T-helper 2 cell treated with Interferon-gamma antibody and Interleukin-4, amounts not matched to agents 100 ng/mL and 5 ng/mL, for 36 hours (primary cell): ENCODE results near the gene CALML4. TPM values are rescaled to one million over a fixed set of nuclear protein-coding genes. Genes with fewer than 3 reads are reported as not detected.
"Not testable (repeated sequence)": the region's sequence is repeated elsewhere in the genome, so short reads cannot be mapped to it uniquely, and the experiment has no call there.

ENCODE experiments used
- intact Hi-C: fragments of 100-400 bp; cut with micrococcal nuclease; formaldehyde crosslinking; loops from one replicate; pipeline ENCODE4 v1.15.1; 2023
- total RNA-seq: library from RNA; stranded (reverse); gene quantifications from 2 replicates; pipeline ENCODE4 v1.2.3, GENCODE V29; 2022

The CALML4 gene
- total RNA-seq: 15.1 and 15.4 TPM in 2 replicates

DNA sequence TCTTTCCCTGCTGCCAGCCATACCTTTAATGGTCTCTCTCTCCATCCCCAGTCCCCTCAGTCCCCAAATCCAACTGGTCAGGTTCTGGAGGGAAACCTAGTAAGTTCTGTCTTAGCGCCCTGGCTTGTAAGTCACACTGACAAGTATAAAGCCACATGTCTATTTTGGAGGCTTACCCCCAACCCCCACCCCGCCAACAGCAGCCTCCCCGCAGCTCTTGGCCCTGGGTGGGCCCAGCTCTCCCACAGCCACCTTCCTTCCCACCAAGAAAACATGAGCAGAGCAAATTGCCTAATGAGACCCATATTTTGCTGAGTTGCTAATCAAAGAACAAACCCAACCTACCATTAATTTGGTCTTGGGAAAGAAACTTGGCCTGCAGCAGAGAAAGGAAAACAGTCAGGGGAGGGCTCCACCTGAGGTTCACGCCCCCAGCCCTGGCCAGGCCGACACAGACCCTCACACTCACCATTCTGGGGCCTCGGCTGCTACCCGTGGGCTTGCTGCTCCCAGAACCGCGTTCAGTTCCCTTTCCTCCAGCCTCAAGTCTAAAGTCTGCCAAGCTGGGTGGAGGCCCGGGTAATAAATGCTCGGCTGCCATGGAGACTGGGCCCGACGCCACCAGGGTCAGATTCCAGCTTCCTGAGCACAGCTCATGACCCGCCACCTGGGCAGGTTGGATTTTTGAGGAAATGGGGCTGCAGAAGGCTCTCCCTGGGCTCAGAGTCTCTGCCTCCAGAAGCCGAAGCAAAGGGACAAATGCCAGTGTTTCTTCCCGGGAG lies at the start of gene CALML4:
Gene CALML4, minus strand, starts transcription at position 557 of the 782 bp plus-strand sequence. Its CDS starts 85 bp downstream, at position 472.
- intact Hi-C loops: no loop called here

- intact Hi-C loops: loop anchor here (1.0 to 10.0 kb wide), 3 partner anchors 53 to 422 kb away; no protein-coding TSS in a partner anchor
Observed at GRCh38 chr15:68252925-68253534, 47.9 kb upstream of the CALML4 start.

DNA sequence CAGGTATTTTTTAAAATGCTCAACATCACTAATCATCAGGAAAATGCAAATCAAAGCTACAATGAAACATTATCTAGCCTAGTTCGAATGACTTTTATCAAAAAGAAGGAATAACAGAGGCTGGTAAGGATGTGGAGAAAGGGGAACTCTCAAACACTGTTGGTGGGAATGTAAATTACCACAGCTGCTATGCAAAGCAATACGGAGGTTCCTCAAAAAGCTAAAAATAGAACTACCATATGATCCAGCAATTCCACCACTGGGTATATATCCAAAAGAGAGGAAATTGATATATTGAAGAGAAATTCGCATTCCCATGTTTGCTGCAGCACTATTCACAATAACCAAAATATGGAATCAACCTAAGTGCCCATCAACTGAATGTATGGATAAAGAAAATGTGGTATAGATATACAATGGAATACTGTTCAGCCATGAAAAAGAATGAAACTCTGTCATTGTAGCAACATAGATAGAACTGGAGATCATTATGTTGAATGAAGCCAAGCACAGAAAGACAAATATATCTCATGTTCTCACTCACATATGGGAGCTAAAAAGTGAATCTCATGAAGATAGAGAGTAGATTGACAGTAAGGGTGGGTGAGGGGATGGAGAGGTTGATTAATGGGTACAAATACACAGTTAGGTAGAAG lies 44.1 kb upstream of the CALML4 start:
- intact Hi-C loops: no loop called here

- intact Hi-C loops: no loop called here
Observed at GRCh38 chr15:68244235-68244634, 39.1 kb upstream of the CALML4 start.

- intact Hi-C loops: no loop called here
Observed at GRCh38 chr15:68241088-68241935, 36.2 kb upstream of the CALML4 start.

- intact Hi-C loops: no loop called here
Observed at GRCh38 chr15:68239025-68239424, 33.9 kb upstream of the CALML4 start.

DNA sequence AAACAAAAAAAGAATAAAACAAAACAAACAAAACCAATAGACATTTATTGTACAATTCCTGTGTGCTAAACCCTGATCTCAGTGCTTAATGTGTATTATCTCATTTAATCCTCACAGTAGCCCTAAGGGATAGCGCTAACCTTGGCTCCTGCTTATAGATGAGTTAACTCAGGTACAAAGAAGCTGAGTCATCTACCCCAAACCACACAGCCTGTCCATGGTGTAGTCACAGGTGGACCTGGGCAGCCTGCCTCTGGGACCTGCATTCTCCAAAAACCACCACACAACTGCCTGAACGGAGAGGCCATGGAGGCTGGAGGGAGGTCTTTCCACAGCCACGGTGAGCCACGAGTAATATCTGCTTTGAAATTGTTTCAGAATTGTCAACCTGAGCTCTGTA lies 29.9 kb upstream of the CALML4 start:
- intact Hi-C loops: no loop called here

DNA sequence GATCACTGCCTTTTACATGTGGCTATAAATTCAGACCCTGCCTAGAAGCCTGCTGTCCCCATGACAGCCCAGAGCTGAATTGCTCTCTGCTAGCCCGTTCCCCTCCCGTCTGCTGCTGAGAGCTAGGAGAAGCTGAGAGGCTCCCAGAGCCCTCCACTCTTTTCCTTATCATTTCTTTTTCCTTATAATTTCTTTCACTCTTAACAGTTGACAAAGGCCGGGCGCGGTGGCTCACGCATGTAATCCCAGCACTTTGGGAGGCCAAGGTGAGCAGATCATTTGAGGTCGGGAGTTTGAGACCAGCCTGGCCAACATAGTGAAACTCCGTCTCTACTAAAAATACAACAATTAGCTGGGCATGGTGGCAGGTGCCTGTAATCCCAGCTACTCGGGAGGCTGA lies 29.4 kb upstream of the CALML4 start:
- intact Hi-C loops: not testable (repeated sequence)

GRCh38 chr15:68234060-68234459 lies 28.9 kb upstream of the CALML4 start:
- intact Hi-C loops: no loop called here

DNA sequence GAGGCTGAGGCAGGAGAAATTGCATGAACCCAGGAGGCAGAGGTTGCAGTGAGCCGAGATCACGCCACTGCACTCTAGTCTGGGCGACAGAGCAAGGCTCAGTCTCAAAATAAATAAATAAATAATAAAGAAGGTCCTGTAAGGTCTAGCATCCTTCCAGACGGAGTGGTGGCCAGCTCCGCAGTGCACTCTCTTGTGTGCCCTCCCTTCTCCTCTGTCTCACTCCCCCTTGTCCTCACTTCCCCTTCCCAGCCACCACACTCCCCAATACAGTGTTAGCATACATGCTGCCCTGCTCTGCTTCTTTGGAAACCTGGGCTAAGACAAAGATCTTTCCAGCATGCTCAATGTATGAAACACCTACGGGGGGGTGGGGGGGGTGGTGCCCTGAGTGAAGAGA lies 27.8 kb upstream of the CALML4 start:
- intact Hi-C loops: no loop called here

DNA sequence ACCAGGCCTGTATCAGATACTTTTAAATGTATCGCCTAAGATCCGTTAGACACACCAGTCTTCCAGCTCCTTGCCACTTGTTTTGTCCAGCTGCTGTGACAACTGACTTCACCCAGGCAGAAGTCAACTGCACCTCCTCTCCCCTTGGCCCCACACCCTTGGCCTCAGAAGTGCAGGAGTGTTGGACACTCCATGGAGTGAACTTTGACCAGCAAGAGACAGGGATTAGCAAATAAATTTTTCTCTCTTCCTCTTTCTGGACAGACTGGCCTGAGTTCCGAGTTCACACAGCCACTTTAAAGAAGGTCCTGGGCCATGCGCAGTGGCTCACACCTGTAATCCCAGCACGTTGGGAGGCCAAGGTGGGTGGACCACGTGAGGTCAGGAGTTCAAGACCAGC lies 27.3 kb upstream of the CALML4 start:
- intact Hi-C loops: no loop called here

- intact Hi-C loops: no loop called here
Observed at GRCh38 chr15:68231102-68231818, 26.1 kb upstream of the CALML4 start.

DNA sequence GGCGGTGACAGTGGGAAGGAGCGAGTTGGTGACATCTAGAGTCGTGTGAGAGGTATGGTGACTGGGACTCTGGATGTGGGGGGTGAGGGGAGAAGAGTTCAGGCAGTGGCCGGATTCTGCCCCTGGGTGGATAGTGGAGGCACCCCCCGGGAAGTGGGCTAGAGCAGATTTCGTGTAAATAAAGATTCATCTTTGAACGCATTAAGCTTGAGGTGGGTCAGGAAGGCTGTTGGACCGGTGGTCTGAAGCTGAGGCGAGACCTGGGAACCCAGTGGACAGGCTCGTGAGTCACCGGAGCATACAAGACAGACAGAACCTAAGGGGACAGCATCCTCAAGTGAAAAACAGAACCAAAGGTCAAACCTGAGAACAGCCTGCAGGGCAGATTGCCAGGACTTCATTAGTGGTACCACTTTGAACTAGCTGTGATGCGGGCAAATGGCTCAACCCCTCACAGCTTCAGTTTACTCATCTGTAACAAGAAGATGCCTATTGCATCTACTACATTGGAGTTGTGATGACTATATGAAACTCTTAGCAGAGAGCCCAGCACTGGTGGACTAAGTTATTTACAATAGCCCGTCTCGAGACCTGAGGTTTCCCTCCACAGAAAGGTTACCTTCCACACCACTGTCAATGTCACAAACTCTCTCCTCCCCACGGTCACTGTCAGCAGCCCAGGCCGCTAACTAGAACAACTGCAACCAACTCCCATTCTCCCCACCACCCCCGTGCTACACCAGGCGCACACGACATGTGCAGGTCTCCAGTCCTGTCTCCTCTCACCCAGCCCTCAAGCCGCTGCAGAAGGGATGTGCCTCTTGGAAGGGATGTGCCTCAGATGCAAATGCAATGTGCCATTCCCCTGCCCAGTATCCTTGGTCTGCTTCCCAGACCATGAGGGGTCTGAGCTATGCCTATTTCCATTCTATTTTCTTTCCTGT lies 25.3 kb upstream of the CALML4 start:
- intact Hi-C loops: no loop called here

DNA sequence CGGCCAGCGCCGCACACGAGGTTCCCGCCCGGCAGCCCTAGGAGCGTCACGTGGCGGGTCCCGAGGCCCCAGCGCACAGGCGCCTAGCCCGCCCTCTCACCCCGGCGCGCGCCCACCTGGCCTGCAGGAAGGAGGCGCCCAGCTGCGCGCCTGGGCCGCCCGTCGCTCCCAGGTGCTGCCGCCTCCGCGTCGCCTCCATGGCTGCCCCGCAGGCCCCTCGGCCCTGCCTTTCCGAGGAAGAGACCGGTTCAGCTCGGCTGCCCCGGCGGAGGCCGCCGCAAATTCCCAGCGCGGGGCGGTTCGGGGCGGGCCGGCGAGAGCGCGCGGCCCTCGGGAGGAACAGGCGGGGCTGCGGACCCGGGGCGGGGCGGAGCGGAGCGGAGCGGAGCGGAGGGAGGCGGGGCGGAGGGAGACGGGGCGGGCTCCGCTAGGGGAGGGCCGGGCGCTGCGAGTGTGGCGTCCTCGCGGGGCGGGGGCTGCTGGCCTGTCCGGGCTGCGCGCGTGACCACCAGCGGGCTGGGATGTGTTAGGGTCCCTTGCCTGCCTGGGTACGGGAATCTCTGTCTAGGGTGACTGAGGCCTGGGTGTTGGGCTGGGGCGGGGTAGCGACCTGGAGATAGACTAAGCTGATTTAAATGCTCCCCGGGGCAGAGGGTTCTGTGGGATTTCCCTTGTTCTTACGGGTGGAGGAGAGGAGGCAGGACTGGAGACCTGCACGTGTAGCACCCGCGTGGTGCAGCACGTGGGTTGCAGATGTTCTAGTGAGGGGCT lies 24.4 kb upstream of the CALML4 start, which contains the start of gene CLN6:
Gene CLN6, minus strand, starts transcription at position 343 of the 771 bp plus-strand sequence. Its CDS starts 144 bp downstream, at position 199.
- intact Hi-C loops: loop anchor here (1.0 to 2.0 kb wide), 3 partner anchors 19 to 175 kb away; partner anchors contain the start of gene PIAS1

DNA sequence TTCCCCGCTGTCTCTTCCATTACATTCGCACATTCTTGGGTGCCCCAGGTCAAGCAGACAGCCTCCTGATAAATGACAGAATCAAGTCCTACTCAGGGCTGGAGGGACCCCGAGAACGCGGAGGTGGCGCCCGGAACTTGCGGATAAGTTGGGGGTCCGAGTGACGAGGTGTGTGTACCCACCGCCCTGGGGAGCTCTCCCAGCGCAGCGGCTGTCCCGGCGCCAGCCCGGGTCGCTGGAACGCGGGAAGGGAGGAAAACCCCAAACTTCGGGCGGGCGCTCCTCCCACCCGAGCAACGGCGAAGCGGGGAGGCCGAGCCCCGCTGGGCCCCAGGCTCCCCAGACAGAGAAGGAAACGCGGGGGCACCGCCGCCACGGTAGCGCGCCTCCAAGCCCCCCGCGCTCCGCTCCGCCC lies 23.8 kb upstream of the CALML4 start:
- intact Hi-C loops: loop anchor here (1.0 to 2.0 kb wide), 3 partner anchors 18 to 175 kb away; partner anchors contain the start of gene PIAS1

DNA sequence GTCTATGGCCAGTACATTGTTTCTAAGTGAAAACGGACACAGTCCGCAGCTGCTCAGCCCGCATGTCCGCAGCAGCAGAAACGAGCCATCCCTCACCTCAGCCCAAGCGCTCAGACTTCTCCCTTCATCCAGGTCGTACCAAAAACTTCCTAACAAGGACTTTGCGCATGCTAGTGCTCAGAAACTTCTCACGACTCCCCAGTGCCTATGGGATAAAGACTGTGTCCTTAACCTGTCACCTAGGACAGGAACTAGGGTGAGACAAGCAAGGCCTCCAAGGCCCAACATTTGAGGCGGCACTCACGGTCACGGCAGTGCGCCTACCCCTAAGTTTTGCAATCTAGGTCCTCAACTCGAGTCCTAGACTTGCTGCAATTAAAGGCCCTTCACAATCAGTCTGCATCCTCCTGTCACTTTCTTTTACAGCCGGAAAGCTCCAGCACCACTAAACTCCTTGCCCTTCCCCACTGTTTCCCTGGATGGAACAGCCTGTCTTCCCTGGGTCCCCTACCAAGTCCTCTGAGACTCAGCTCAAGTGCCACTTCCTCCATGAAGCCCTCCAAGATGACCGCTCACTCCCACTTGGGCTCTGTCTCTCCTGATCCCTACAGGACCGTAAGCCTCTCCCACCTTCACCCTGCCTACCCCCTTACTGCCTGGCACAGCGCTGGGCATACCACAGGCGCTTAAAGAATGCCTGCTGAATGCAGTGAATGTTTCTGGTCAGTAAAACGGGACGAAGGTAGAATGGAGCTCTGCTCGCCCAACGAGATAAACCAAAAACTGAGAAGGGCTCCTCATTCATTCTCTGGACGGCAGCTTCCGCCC lies 23.2 kb upstream of the CALML4 start:
- intact Hi-C loops: loop anchor here (2.0 kb wide), 1 partner anchor 18 kb away; no protein-coding TSS in a partner anchor

GRCh38 chr15:68227643-68228142 lies 22.6 kb upstream of the CALML4 start:
- intact Hi-C loops: loop anchor here (2.0 kb wide), 1 partner anchor 17 kb away; no protein-coding TSS in a partner anchor
